ENCODE measurements around the gene FAM174A.
"Not testable (repeated sequence)": the region's sequence is repeated elsewhere in the genome, so short reads cannot be mapped to it uniquely, and the experiment has no call there.

The FAM174A gene

GRCh38 chr5:100575815-100576214 lies 40.6 kb downstream of the FAM174A start:
- no peak for DNase-seq (ENCODE audit: low read depth, low spot score)

- no peak for DNase-seq (ENCODE audit: low read depth, low spot score)
These were observed 41.1 kb downstream of the FAM174A start for GRCh38 chr5:100576217-100576751.

- no peak for DNase-seq (ENCODE audit: low read depth, low spot score)
These were observed 42.3 kb downstream of the FAM174A start for GRCh38 chr5:100577506-100577905.

- DNase-seq (ENCODE audit: low read depth, low spot score), result no peak
These were observed 48.9 kb downstream of the FAM174A start for GRCh38 chr5:100584069-100584468.

GRCh38 chr5:100584889-100585288 lies 49.7 kb downstream of the FAM174A start:
- DNase-seq (ENCODE audit: low read depth, low spot score), result no peak

GRCh38 chr5:100590867-100591266 lies 55.7 kb downstream of the FAM174A start:
- DNase-seq (ENCODE audit: low read depth, low spot score), result no peak

- DNase-seq (ENCODE audit: low read depth, low spot score), result peak; percentile 85
These were observed 60.1 kb downstream of the FAM174A start for GRCh38 chr5:100595152-100595811.

- DNase-seq (ENCODE audit: low read depth, low spot score), result no peak
These were observed 60.6 kb downstream of the FAM174A start for GRCh38 chr5:100595812-100596173.

GRCh38 chr5:100598446-100598845 lies 63.3 kb downstream of the FAM174A start:
- no peak for DNase-seq (ENCODE audit: low read depth, low spot score)

- no peak for DNase-seq (ENCODE audit: low read depth, low spot score)
These were observed 65.3 kb downstream of the FAM174A start for GRCh38 chr5:100600298-100600994.

- no peak for DNase-seq (ENCODE audit: low read depth, low spot score)
These were observed 68.0 kb downstream of the FAM174A start for GRCh38 chr5:100603141-100603540.

- not testable (repeated sequence) for DNase-seq (ENCODE audit: low read depth, low spot score)
These were observed 68.8 kb downstream of the FAM174A start for GRCh38 chr5:100604021-100604420.

- DNase-seq (ENCODE audit: low read depth, low spot score), result no peak
These were observed 74.4 kb downstream of the FAM174A start for GRCh38 chr5:100609594-100609993.

- DNase-seq (ENCODE audit: low read depth, low spot score), result no peak
These were observed 79.1 kb downstream of the FAM174A start for GRCh38 chr5:100614308-100614707.

- DNase-seq (ENCODE audit: low read depth, low spot score), result no peak
These were observed 80.2 kb downstream of the FAM174A start for GRCh38 chr5:100615362-100615761.

GRCh38 chr5:100616291-100616690 lies 81.1 kb downstream of the FAM174A start:
- DNase-seq (ENCODE audit: low read depth, low spot score), result no peak

GRCh38 chr5:100616981-100617380 lies 81.8 kb downstream of the FAM174A start:
- DNase-seq (ENCODE audit: low read depth, low spot score), result no peak

GRCh38 chr5:100623719-100624118 lies 88.5 kb downstream of the FAM174A start:
- DNase-seq (ENCODE audit: low read depth, low spot score), result no peak

- no peak for DNase-seq (ENCODE audit: low read depth, low spot score)
These were observed 99.9 kb downstream of the FAM174A start for GRCh38 chr5:100634937-100635534.
